Mesendoderm (in vitro differentiated cells): ENCODE results near the gene PDHX.

Source experiments
- DNase-seq: peaks from one replicate; pipeline ENCODE4 v3.0.0; 2013
- H2AK5ac ChIP-seq: 2 replicates; pipeline ENCODE4 v1.6.1; 2013; ENCODE audit warnings: low read length, inconsistent platforms
- H2BK120ac ChIP-seq: 2 replicates; pipeline ENCODE4 v1.6.1; 2013; ENCODE audit warnings: low read depth, mild to moderate bottlenecking, low read length, moderate library complexity, mixed read lengths
- H2BK15ac ChIP-seq: replicated peaks from 2 replicates; pipeline ENCODE4 v1.6.1; 2013; ENCODE audit warnings: low read depth, mild to moderate bottlenecking, moderate library complexity
- H2BK5ac ChIP-seq: 2 replicates; pipeline ENCODE4 v1.6.1; 2013; ENCODE audit warnings: low read length, inconsistent platforms
- H3K18ac ChIP-seq: 2 replicates; pipeline ENCODE4 v1.6.1; 2013; ENCODE audit warnings: mild to moderate bottlenecking, low read length, mixed read lengths
- H3K23ac ChIP-seq: one replicate; pipeline ENCODE4 v1.6.1; 2013; ENCODE audit warnings: low read length
- H3K27ac ChIP-seq: 2 replicates; pipeline ENCODE4 v1.5.1; 2013; ENCODE audit warnings: low read depth, mild to moderate bottlenecking, inconsistent platforms, low read length, moderate library complexity
- H3K27me3 ChIP-seq: 2 replicates; pipeline ENCODE4 v1.6.1; 2013; ENCODE audit warnings: low read length, control low read depth, mild to moderate bottlenecking, inconsistent platforms; ENCODE audit not compliant: insufficient read depth, poor library complexity
- H3K36me3 ChIP-seq: 2 replicates; pipeline ENCODE4 v1.6.1; 2013; ENCODE audit warnings: low read length, inconsistent platforms; ENCODE audit not compliant: control insufficient read depth, insufficient read depth
- H3K4ac ChIP-seq: one replicate; pipeline ENCODE4 v1.6.1; 2013; ENCODE audit warnings: low read depth, mild to moderate bottlenecking, low read length, moderate library complexity
- H3K4me1 ChIP-seq: 2 replicates; pipeline ENCODE4 v1.6.1; 2013; ENCODE audit warnings: low read depth, low read length, inconsistent platforms; ENCODE audit not compliant: control insufficient read depth
- H3K4me2 ChIP-seq: 2 replicates; pipeline ENCODE4 v1.6.1; 2013; ENCODE audit warnings: low read length
- H3K4me3 ChIP-seq: 2 replicates; pipeline ENCODE4 v1.5.1; 2013; ENCODE audit warnings: mild to moderate bottlenecking, low read length
- H3K56ac ChIP-seq: one replicate; pipeline ENCODE4 v1.6.1; 2013; ENCODE audit warnings: low read length
- H3K79me1 ChIP-seq: 2 replicates; pipeline ENCODE4 v1.6.1; 2013; ENCODE audit warnings: low read length, inconsistent platforms
- H3K79me2 ChIP-seq: 2 replicates; pipeline ENCODE4 v1.6.1; 2013; ENCODE audit warnings: mild to moderate bottlenecking, low read length; ENCODE audit not compliant: control insufficient read depth, insufficient read depth
- H3K9ac ChIP-seq: 2 replicates; pipeline ENCODE4 v1.6.1; 2013; ENCODE audit warnings: low read length, inconsistent platforms
- H4K5ac ChIP-seq: one replicate; pipeline ENCODE4 v1.6.1; 2013; ENCODE audit warnings: low read length
- H4K8ac ChIP-seq: one replicate; pipeline ENCODE4 v1.6.1; 2013; ENCODE audit warnings: low read depth, mild to moderate bottlenecking, control low read depth, low read length, moderate library complexity
- WGBS: extraction: QIAGEN DNeasy Blood & Tissue Kit; methylation state at CpG from one replicate; pipeline ENCODE4 v1.1.7; 2013; ENCODE audit warnings: low lambda C conversion rate, missing lambda C conversion rate; ENCODE audit not compliant: insufficient coverage; ENCODE audit errors: extremely low coverage; 5-methylcytosine and 5-hydroxymethylcytosine counted together

Gene PDHX

DNA sequence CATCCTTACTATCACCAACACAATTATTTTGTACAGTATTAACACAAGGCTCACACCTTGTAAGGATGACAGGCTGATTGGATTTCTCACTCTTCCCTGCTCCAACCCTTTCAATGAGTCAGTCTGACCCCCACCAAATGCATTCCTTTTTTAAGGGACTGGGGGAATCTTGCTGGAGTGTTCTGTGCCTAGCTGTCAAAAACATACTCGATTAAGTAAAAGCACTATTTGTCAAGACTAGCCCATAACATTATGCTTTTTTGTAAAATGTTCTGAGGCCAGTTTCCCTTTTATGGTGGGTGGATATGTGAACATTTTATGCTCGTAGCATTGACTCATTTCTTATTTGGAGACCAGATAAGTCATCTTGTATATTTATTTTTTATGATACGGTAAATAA, 87.2 kb downstream of the PDHX start:
- H2BK5ac ChIP-seq, result no peak overlapping the region
- DNase-seq, result no peak
- H4K5ac ChIP-seq, result no peak overlapping the region
- H3K18ac ChIP-seq, result no peak overlapping the region
- no peak overlapping the region for H4K8ac ChIP-seq
- H3K4me3 ChIP-seq, result no peak overlapping the region
- no peaks in the 10 kb centered on the region for H3K36me3 ChIP-seq
- H3K27me3 ChIP-seq, result no peaks in the 10 kb centered on the region
- no CpG with 5 or more reads among the region's 3 CpGs for WGBS
- H2BK120ac ChIP-seq, result no peak overlapping the region
- no peaks in the 10 kb centered on the region for H3K4me1 ChIP-seq
- no peak overlapping the region for H3K23ac ChIP-seq
- H3K79me1 ChIP-seq, result no peaks in the 10 kb centered on the region
- H3K4me2 ChIP-seq, result no peak overlapping the region
- H2AK5ac ChIP-seq, result no peak overlapping the region
- H3K79me2 ChIP-seq, result no peaks in the 10 kb centered on the region
- H3K9ac ChIP-seq, result no peak overlapping the region
- no peak overlapping the region for H2BK15ac ChIP-seq
- H3K56ac ChIP-seq, result no peak overlapping the region
- no peak overlapping the region for H3K4ac ChIP-seq
- H3K27ac ChIP-seq, result no peak overlapping the region

DNA sequence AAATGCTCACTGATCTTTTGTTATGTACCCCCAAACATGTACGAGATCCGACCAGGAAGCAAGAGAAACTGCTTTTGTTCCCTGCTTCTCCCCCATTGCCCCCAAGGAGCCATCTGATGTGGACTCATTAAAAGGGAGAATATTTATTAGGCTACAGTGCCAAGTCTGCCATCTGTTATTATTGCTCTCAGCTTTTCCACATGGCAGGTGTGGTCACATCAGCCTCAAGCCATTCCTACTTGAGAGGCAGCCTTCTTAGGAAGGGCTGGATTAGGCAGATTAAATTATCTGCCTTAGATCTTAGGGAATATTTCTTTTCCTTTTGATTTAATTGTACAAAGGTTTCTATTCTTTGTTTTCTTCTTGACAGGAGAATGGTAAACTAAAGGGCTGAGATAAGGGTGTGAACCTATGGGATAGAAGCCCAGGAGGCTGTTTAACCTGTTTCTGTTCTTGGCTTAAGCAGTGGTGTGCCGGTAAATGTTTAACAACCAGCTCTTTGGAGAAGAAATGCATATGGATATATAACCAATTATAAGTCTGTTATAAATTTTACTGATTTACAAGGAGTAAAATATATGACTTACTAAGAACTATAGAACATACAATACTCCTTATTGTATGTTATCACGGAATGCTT, 88.8 kb downstream of the PDHX start:
- no peaks in the 10 kb centered on the region for H3K79me2 ChIP-seq
- no peak for DNase-seq
- no peak overlapping the region for H4K5ac ChIP-seq
- no peak overlapping the region for H2BK120ac ChIP-seq
- H2BK15ac ChIP-seq, result no peak overlapping the region
- no peak overlapping the region for H3K23ac ChIP-seq
- no peak overlapping the region for H2BK5ac ChIP-seq
- H3K18ac ChIP-seq, result no peak overlapping the region
- H3K9ac ChIP-seq, result no peak overlapping the region
- H4K8ac ChIP-seq, result no peak overlapping the region
- no peak overlapping the region for H3K4me2 ChIP-seq
- H3K36me3 ChIP-seq, result no peaks in the 10 kb centered on the region
- H3K27me3 ChIP-seq, result no peaks in the 10 kb centered on the region
- no peak overlapping the region for H3K4me3 ChIP-seq
- no peaks in the 10 kb centered on the region for H3K79me1 ChIP-seq
- no peak overlapping the region for H3K27ac ChIP-seq
- H3K4me1 ChIP-seq, result peaks cover 5% of the 10 kb centered on the region
- H3K4ac ChIP-seq, result no peak overlapping the region
- no peak overlapping the region for H3K56ac ChIP-seq
- no peak overlapping the region for H2AK5ac ChIP-seq
- no CpG with 5 or more reads among the region's 4 CpGs for WGBS

DNA sequence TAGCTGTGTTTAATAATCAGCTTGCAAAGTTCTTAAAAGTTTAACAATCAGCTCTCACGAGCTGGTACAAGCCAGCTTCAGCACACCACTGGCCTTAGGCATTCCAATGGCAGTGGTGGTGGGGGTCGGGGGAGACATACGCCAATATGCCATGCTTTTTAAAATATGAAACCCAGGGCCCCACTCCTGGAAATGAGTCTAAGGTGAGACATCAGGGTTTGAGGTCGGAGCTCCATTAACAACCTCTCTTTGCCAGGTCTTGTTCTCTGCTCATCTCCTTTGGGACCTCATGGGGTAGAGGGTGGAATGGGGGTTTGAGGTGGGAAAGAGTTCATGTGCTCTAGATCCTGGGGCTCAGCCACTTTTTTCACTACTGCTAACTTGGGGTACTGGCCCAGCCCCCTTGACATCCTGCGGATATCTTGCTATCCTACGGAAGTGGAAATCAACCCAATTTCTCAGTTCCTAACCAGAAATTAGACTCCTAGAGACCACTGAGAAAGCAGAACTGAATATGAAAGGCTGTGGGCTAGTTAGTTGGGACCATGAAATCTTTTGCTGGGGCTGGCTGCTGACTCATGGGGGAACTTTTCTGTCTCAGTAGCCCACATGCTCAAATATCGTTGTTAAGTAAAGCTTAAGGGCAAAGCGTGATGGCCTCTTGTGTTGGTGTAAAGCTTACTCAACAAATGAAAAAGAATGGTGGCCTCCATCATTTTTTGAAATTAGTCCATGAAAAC, 90.1 kb downstream of the PDHX start:
- Histone ChIP-seq H4K8ac (no peak overlapping the region), H2BK5ac (no peak overlapping the region), H3K4ac (no peak overlapping the region), H3K36me3 (no peaks in the 10 kb centered on the region), H3K27ac (no peak overlapping the region), H3K56ac (no peak overlapping the region), H3K23ac (no peak overlapping the region), H3K4me1 (peaks cover 8% of the 10 kb centered on the region), H3K18ac (peak overlapping the region; percentile 45), H3K4me2 (no peak overlapping the region), H3K79me2 (no peaks in the 10 kb centered on the region), H2BK15ac (no peak overlapping the region), H3K9ac (no peak overlapping the region), H2AK5ac (no peak overlapping the region), H3K27me3 (no peaks in the 10 kb centered on the region), H4K5ac (no peak overlapping the region), H3K79me1 (no peaks in the 10 kb centered on the region), H2BK120ac (no peak overlapping the region), H3K4me3 (no peak overlapping the region)
- DNase-seq, result no peak
- no CpG with 5 or more reads among the region's 8 CpGs for WGBS

DNA sequence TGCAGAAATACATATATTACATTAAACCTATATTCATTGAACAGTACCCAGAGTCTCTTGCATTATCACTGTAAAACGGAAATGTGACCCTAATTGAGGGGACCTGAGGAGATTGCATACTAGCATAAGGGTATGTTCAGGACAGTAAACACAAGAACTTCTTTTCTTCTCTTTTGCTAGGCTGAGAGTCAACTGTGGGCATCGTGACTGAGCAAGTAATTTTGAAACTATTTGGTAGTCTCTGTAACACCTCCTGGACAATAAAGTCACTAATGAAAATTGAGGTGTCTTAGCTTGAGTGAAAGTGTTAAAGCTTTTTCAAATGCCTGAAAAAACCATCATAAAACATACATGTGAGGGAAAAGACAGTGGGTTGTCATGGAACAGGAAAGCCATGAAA, 90.9 kb downstream of the PDHX start:
- no CpG with 5 or more reads among the region's 2 CpGs for WGBS
- Histone ChIP-seq H3K9ac (no peak overlapping the region), H3K18ac (no peak overlapping the region), H3K4ac (no peak overlapping the region), H3K27ac (no peak overlapping the region), H2BK120ac (no peak overlapping the region), H3K79me1 (no peaks in the 10 kb centered on the region), H3K4me3 (no peak overlapping the region), H3K36me3 (no peaks in the 10 kb centered on the region), H3K56ac (no peak overlapping the region), H2AK5ac (no peak overlapping the region), H3K4me1 (peaks cover 8% of the 10 kb centered on the region), H3K4me2 (no peak overlapping the region), H3K27me3 (no peaks in the 10 kb centered on the region), H3K23ac (no peak overlapping the region), H2BK15ac (no peak overlapping the region), H2BK5ac (no peak overlapping the region), H4K8ac (no peak overlapping the region), H3K79me2 (no peaks in the 10 kb centered on the region), H4K5ac (no peak overlapping the region)
- DNase-seq, result no peak

DNA sequence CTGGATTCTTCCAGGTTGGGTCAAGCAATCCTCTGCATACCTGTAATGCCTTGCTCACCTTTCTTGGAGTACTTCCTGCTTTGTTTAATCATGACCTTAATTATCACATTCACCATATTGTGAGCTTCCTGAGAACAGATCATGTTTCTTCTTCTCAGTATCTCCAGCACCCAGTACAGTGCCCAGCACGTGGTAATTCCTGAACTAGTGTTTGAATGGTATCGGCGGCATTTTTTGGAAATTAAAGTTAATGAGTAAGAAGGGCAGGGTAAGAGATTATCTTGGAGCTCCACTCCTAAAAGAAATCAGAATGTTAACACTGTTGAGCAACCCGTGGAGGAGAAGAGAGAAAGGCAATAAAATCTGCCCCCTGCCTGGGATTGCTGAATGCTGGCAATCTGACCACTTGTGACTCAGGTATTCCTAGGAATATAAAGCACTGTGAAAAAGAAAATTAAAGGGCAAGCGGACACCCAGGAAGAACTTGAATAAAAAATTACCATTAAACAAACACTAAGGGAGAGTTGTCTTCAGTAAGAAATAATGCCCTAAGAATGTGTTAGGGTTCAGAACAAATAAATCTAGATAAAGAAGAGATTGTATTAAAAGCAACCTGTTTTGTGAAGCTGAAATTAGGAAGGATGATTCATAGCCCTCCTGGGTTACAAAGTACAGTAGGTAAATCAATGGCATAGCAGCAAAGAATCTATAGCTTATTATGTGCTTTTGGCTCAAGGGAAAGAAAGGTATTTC, 92.9 kb downstream of the PDHX start:
- H3K9ac ChIP-seq, result no peak overlapping the region
- H2BK120ac ChIP-seq, result no peak overlapping the region
- no peak overlapping the region for H3K4me2 ChIP-seq
- H2BK15ac ChIP-seq, result no peak overlapping the region
- no peaks in the 10 kb centered on the region for H3K79me1 ChIP-seq
- no peak overlapping the region for H3K23ac ChIP-seq
- peaks cover 8% of the 10 kb centered on the region for H3K4me1 ChIP-seq
- H3K79me2 ChIP-seq, result no peaks in the 10 kb centered on the region
- no peak overlapping the region for H2AK5ac ChIP-seq
- no CpG with 5 or more reads among the region's 5 CpGs for WGBS
- H4K8ac ChIP-seq, result no peak overlapping the region
- H2BK5ac ChIP-seq, result no peak overlapping the region
- no peak overlapping the region for H3K56ac ChIP-seq
- peak overlapping the region; percentile 60 for H3K18ac ChIP-seq
- no peak overlapping the region for H3K4ac ChIP-seq
- H3K4me3 ChIP-seq, result no peak overlapping the region
- peak; percentile 68 for DNase-seq
- H3K27me3 ChIP-seq, result no peaks in the 10 kb centered on the region
- H4K5ac ChIP-seq, result no peak overlapping the region
- H3K27ac ChIP-seq, result peak overlapping the region; percentile 7
- H3K36me3 ChIP-seq, result no peaks in the 10 kb centered on the region
